Liver (tissue), 3 donors: ENCODE data around the gene CASP14.

Experiments
- EGR1 ChIP-seq, 2 donors: IDR thresholded peaks; 2 replicates each; pipeline ENCODE4 v1.6.1; 2016 to 2018; ENCODE audit warnings: antibody characterized with exemption in 2 of 2, low read depth in 2 of 2
- FOXA1 ChIP-seq: IDR thresholded peaks from 2 replicates; pipeline ENCODE4 v1.6.1; 2016; ENCODE audit warnings: antibody characterized with exemption
- JUND ChIP-seq, 2 donors: IDR thresholded peaks; 2 replicates each; pipeline ENCODE4 v1.6.1; 2016; ENCODE audit warnings: antibody characterized with exemption in 2 of 2
- MAX ChIP-seq: IDR thresholded peaks from 2 replicates; pipeline ENCODE4 v1.6.1; 2016; ENCODE audit warnings: antibody characterized with exemption
- RAD21 ChIP-seq, 2 donors: IDR thresholded peaks; 2 replicates each; pipeline ENCODE4 v1.6.1; 2016; ENCODE audit warnings: antibody characterized with exemption in 2 of 2, mild to moderate bottlenecking in 2 of 2
- REST ChIP-seq: IDR thresholded peaks from 2 replicates; pipeline ENCODE4 v1.6.1; 2016; ENCODE audit warnings: antibody characterized with exemption, mild to moderate bottlenecking
- RXRA ChIP-seq, 2 donors: IDR thresholded peaks; 2 replicates each; pipeline ENCODE4 v1.6.1; 2017 to 2018; ENCODE audit warnings: antibody characterized with exemption in 2 of 2, mild to moderate bottlenecking in 1 of 2
- SP1 ChIP-seq: IDR thresholded peaks from 2 replicates; pipeline ENCODE4 v1.6.1; 2018; ENCODE audit warnings: antibody characterized with exemption, mild to moderate bottlenecking
- TAF1 ChIP-seq: conservative IDR thresholded peaks from 2 replicates; pipeline ENCODE4 v1.6.1; 2016; ENCODE audit warnings: antibody characterized with exemption, mild to moderate bottlenecking
- YY1 ChIP-seq: IDR thresholded peaks from 2 replicates; pipeline ENCODE4 v1.6.1; 2016; ENCODE audit warnings: antibody characterized with exemption, mild to moderate bottlenecking
- TF ChIP-seq, protein P1 (sequence below): fragments of 150-350 bp; IDR thresholded peaks from 2 replicates; pipeline ENCODE4 v1.5.1; 2017; ENCODE audit warnings: improper control_type of control experiment, low read depth, low read length; ENCODE audit not compliant: missing input control
- TF ChIP-seq, protein P2 (sequence below): IDR thresholded peaks from 2 replicates; pipeline ENCODE4 v1.6.1; 2016; ENCODE audit warnings: antibody characterized with exemption
- donor health status: healthy.
- donor health status: healthy.

GRCh38 chr19:15098460-15098859 lies 49.2 kb downstream of the CASP14 start:
- TF ChIP-seq RAD21 (IDR thresholded peaks at IDR 0.05) (no peak), YY1 (no peak), MAX (no peak), TAF1 (no peak), SP1 (no peak), FOXA1 (no peak), RXRA (IDR thresholded peaks at IDR 0.05) (no peak), EGR1 (IDR thresholded peaks at IDR 0.05; ENCODE audit: low read depth in 2 of 2) (no peak), JUND (IDR thresholded peaks at IDR 0.05) (no peak), REST (no peak)
- TF ChIP-seq, protein P1, sequence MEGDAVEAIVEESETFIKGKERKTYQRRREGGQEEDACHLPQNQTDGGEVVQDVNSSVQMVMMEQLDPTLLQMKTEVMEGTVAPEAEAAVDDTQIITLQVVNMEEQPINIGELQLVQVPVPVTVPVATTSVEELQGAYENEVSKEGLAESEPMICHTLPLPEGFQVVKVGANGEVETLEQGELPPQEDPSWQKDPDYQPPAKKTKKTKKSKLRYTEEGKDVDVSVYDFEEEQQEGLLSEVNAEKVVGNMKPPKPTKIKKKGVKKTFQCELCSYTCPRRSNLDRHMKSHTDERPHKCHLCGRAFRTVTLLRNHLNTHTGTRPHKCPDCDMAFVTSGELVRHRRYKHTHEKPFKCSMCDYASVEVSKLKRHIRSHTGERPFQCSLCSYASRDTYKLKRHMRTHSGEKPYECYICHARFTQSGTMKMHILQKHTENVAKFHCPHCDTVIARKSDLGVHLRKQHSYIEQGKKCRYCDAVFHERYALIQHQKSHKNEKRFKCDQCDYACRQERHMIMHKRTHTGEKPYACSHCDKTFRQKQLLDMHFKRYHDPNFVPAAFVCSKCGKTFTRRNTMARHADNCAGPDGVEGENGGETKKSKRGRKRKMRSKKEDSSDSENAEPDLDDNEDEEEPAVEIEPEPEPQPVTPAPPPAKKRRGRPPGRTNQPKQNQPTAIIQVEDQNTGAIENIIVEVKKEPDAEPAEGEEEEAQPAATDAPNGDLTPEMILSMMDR, result no peak
- TF ChIP-seq, protein P2, sequence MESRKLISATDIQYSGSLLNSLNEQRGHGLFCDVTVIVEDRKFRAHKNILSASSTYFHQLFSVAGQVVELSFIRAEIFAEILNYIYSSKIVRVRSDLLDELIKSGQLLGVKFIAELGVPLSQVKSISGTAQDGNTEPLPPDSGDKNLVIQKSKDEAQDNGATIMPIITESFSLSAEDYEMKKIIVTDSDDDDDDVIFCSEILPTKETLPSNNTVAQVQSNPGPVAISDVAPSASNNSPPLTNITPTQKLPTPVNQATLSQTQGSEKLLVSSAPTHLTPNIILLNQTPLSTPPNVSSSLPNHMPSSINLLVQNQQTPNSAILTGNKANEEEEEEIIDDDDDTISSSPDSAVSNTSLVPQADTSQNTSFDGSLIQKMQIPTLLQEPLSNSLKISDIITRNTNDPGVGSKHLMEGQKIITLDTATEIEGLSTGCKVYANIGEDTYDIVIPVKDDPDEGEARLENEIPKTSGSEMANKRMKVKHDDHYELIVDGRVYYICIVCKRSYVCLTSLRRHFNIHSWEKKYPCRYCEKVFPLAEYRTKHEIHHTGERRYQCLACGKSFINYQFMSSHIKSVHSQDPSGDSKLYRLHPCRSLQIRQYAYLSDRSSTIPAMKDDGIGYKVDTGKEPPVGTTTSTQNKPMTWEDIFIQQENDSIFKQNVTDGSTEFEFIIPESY, result no peak
